H1 (cell line): ENCODE measurements around the gene INPP4B. TPM values are rescaled to one million over a fixed set of nuclear protein-coding genes. Genes with fewer than 3 reads are reported as not detected.

Source experiments
- CTCF ChIA-PET: fragments of 300-600 bp; sonication (Branson Sonifier 250); formaldehyde crosslinking; loops from one replicate; lab custom pipeline; 2021; ENCODE audit not compliant: partially characterized antibody; lab: Charles Lee
- POLR2A ChIA-PET: fragments of 300-600 bp; sonication (Branson Sonifier 250); formaldehyde crosslinking; loops from one replicate; lab custom pipeline; 2021; ENCODE audit warnings: inconsistent platforms; ENCODE audit not compliant: partially characterized antibody; lab: Charles Lee
- DNase-seq, 2 experiments: peaks; one replicate each; pipeline versions ENCODE4 v3.0.0 to v3.0.0-alpha.2; 2010 to 2022; ENCODE audit warnings: low spot score in 2 of 2, low read depth in 1 of 2, mixed read lengths in 1 of 2
- FAIRE-seq: peaks from 2 replicates; lab custom pipeline; 2011; peaks lifted over from hg19 to GRCh38; lab: Jason Lieb, UNC
- H2AFZ ChIP-seq: 2 replicates; pipeline ENCODE4 v1.8.1; 2012; ENCODE audit warnings: low read length, inconsistent platforms
- H2AK5ac ChIP-seq: 2 replicates; pipeline ENCODE4 v1.6.1; 2013; ENCODE audit warnings: low read depth, low read length
- H2BK120ac ChIP-seq: replicated peaks from 2 replicates; pipeline ENCODE3; 2013; ENCODE audit warnings: low read depth, low read length, inconsistent platforms
- H2BK12ac ChIP-seq: 2 replicates; pipeline ENCODE4 v1.6.1; 2013; ENCODE audit warnings: low read depth, low read length
- H2BK15ac ChIP-seq: 2 replicates; pipeline ENCODE4 v1.6.1; 2013; ENCODE audit warnings: low read length
- H2BK20ac ChIP-seq: 2 replicates; pipeline ENCODE4 v1.6.1; 2013; ENCODE audit warnings: low read length
- H2BK5ac ChIP-seq: 2 replicates; pipeline ENCODE4 v1.6.1; 2013; ENCODE audit warnings: low read depth, low read length
- H3K14ac ChIP-seq: 2 replicates; pipeline ENCODE4 v1.6.1; 2013; ENCODE audit warnings: inconsistent platforms; ENCODE audit not compliant: insufficient read length
- H3K18ac ChIP-seq: 2 replicates; pipeline ENCODE4 v1.6.1; 2013; ENCODE audit warnings: low read length; ENCODE audit errors: extremely low read depth
- H3K23ac ChIP-seq: 2 replicates; pipeline ENCODE4 v1.6.1; 2013; ENCODE audit warnings: inconsistent platforms; ENCODE audit not compliant: insufficient read length
- H3K23me2 ChIP-seq: 2 replicates; pipeline ENCODE4 v1.6.1; 2013; ENCODE audit warnings: low read depth, low read length
- H3K27ac ChIP-seq: 2 replicates; pipeline ENCODE4 v1.6.1; 2011; ENCODE audit warnings: low read depth, low read length, inconsistent platforms
- H3K27me3 ChIP-seq, 4 experiments: replicated peaks in 1 of 4; 1 replicate in 1 of 4; 2 replicates in 3 of 4; pipeline versions ENCODE4 v1.6.1 to v1.8.1; 2011 to 2013; ENCODE audit warnings: low read length in 3 of 4, mild to moderate bottlenecking in 3 of 4, inconsistent platforms in 2 of 4, mixed read lengths in 2 of 4, moderate library complexity in 1 of 4; ENCODE audit not compliant: control insufficient read depth in 3 of 4, insufficient read depth in 3 of 4; ENCODE audit errors: extremely low read depth in 1 of 4
- H3K36me3 ChIP-seq, 4 experiments: 2 replicates each; pipeline versions ENCODE4 v1.6.1 to v1.8.1; 2011 to 2013; ENCODE audit warnings: mild to moderate bottlenecking in 4 of 4, low read length in 3 of 4, moderate library complexity in 2 of 4, control low read depth in 1 of 4, inconsistent platforms in 1 of 4; ENCODE audit not compliant: insufficient read depth in 4 of 4, control insufficient read depth in 2 of 4
- H3K4ac ChIP-seq: replicated peaks from 2 replicates; pipeline ENCODE3; 2013; ENCODE audit warnings: low read length, low read depth, mixed read lengths, inconsistent platforms; ENCODE audit not compliant: insufficient read length
- H3K4me1 ChIP-seq, 4 experiments: replicated peaks in 1 of 4; 1 replicate in 1 of 4; 2 replicates in 3 of 4; pipeline versions ENCODE4 v1.6.1 to v1.8.1; 2011 to 2013; ENCODE audit warnings: low read length in 3 of 4, inconsistent platforms in 2 of 4, mixed read lengths in 1 of 4; ENCODE audit not compliant: insufficient read depth in 4 of 4, control insufficient read depth in 3 of 4
- H3K4me2 ChIP-seq, 2 experiments: 2 replicates each; pipeline versions ENCODE4 v1.6.1 to v1.8.1; 2011 to 2013; ENCODE audit warnings: low read depth in 2 of 2, low read length in 2 of 2, control low read depth in 1 of 2, inconsistent platforms in 1 of 2, mild to moderate bottlenecking in 1 of 2; ENCODE audit not compliant: insufficient read depth in 1 of 2
- H3K4me3 ChIP-seq, 4 experiments: fragments of 200-600, 300-600 bp in 1 of 4; sonication (generic), shearing (Covaris generic), sonication (Bioruptor Twin) in 1 of 4; 2 replicates each; pipeline versions ENCODE4 v1.5.1 to v1.8.1; 2011 to 2016; ENCODE audit warnings: low read length in 4 of 4, low read depth in 3 of 4, control low read depth in 2 of 4, inconsistent platforms in 2 of 4, mild to moderate bottlenecking in 2 of 4, mixed read lengths in 1 of 4, moderate library complexity in 1 of 4; ENCODE audit not compliant: insufficient read depth in 2 of 4; ENCODE audit errors: extremely low read depth in 1 of 4
- H3K56ac ChIP-seq: replicated peaks from 2 replicates; pipeline ENCODE3; 2013; ENCODE audit warnings: low read depth, mild to moderate bottlenecking, mixed read lengths, low read length, inconsistent platforms; ENCODE audit not compliant: insufficient read length
- H3K79me1 ChIP-seq: 2 replicates; pipeline ENCODE4 v1.6.1; 2013; ENCODE audit warnings: low read depth, low read length, control low read depth
- H3K79me2 ChIP-seq, 2 experiments: 2 replicates each; pipeline versions ENCODE4 v1.6.1 to v1.8.1; 2012 to 2013; ENCODE audit warnings: low read length in 2 of 2, mild to moderate bottlenecking in 2 of 2, inconsistent platforms in 1 of 2; ENCODE audit not compliant: insufficient read depth in 2 of 2, control insufficient read depth in 1 of 2
- H3K9ac ChIP-seq, 4 experiments: replicated peaks in 1 of 4; 1 replicate in 1 of 4; 2 replicates in 3 of 4; pipeline versions ENCODE4 v1.6.1 to v1.8.1; 2011 to 2013; ENCODE audit warnings: low read depth in 3 of 4, low read length in 3 of 4, control low read depth in 2 of 4, mild to moderate bottlenecking in 2 of 4, moderate library complexity in 2 of 4, inconsistent platforms in 1 of 4; ENCODE audit errors: extremely low read depth in 1 of 4
- H3K9me3 ChIP-seq, 2 experiments: 2 replicates each; pipeline versions ENCODE4 v1.6.1 to v1.8.1; 2012 to 2013; ENCODE audit warnings: mild to moderate bottlenecking in 2 of 2, moderate library complexity in 2 of 2, control low read depth in 1 of 2, inconsistent platforms in 1 of 2, low read depth in 1 of 2, low read length in 1 of 2, mixed read lengths in 1 of 2; ENCODE audit not compliant: insufficient read depth in 2 of 2
- H4K20me1 ChIP-seq, 2 experiments: replicated peaks in 1 of 2; 2 replicates each; pipeline versions ENCODE3 to v1.8.1; 2011 to 2013; ENCODE audit warnings: inconsistent platforms in 2 of 2, low read length in 2 of 2, mild to moderate bottlenecking in 1 of 2; ENCODE audit not compliant: insufficient read depth in 2 of 2, control insufficient read depth in 1 of 2
- H4K5ac ChIP-seq: 2 replicates; pipeline ENCODE4 v1.6.1; 2013; ENCODE audit warnings: low read length, low read depth, mixed read lengths, inconsistent platforms; ENCODE audit not compliant: insufficient read length
- H4K8ac ChIP-seq: 2 replicates; pipeline ENCODE4 v1.8.0; 2013; ENCODE audit warnings: mild to moderate bottlenecking, moderate library complexity, low read length, inconsistent platforms; ENCODE audit not compliant: insufficient read depth; ENCODE audit errors: extremely low read depth
- H4K91ac ChIP-seq: replicated peaks from 2 replicates; pipeline ENCODE3; 2013; ENCODE audit warnings: low read length, mixed read lengths, inconsistent platforms; ENCODE audit not compliant: insufficient read length
- NANOG ChIP-seq: IDR thresholded peaks from 2 replicates; pipeline ENCODE4 v1.6.1; 2011; ENCODE audit warnings: low read length, low read depth, mild to moderate bottlenecking, inconsistent platforms; ENCODE audit not compliant: insufficient read depth, poor library complexity, severe bottlenecking
- WGBS, 2 experiments: shearing (Covaris generic) in 1 of 2; methylation state at CpG; one replicate each; pipeline versions ENCODE4 v1.1.6 to v1.1.7; 2013 to 2015; ENCODE audit warnings: low lambda C conversion rate in 2 of 2, mixed read lengths in 2 of 2, inconsistent platforms in 1 of 2, low coverage in 1 of 2, missing lambda C conversion rate in 1 of 2; ENCODE audit not compliant: insufficient replicate concordance in 2 of 2, insufficient coverage in 1 of 2, insufficient read length in 1 of 2; ENCODE audit errors: extremely low coverage in 1 of 2, missing lambda C conversion rate in 1 of 2; 5-methylcytosine and 5-hydroxymethylcytosine counted together
- polyA plus RNA-seq, 7 experiments: library from polyadenylated mRNA; depleted of rRNA in 3 of 7; stranded (reverse) in 5 of 7; unstranded in 2 of 7; fragments of >200 nt in 5 of 7; fragments of 200-250 nt in 2 of 7; gene quantifications; 1 replicate in 5 of 7; 2 replicates in 1 of 7; 4 replicates in 1 of 7; pipeline versions ENCODE4 v1.2.1 to v1.2.3, GENCODE V29; 2011 to 2013; ENCODE audit warnings: missing spikeins in 2 of 7, mixed read lengths in 2 of 7
- total RNA-seq: library from RNA; stranded (reverse); fragmentation: NEBNext Ultra II Directional; extraction: Animal tissue kit (Norgen Biotek cat#: 25700); gene quantifications from 2 replicates; pipeline ENCODE4 v1.2.1, GENCODE V29; 2021

The INPP4B gene
- total and polyA plus RNA-seq, 2 of the 8 experiments (the other 6 are each of a cell fraction or from before 2014, with no cell fraction given) = 0.11 to 0.54 TPM

DNA sequence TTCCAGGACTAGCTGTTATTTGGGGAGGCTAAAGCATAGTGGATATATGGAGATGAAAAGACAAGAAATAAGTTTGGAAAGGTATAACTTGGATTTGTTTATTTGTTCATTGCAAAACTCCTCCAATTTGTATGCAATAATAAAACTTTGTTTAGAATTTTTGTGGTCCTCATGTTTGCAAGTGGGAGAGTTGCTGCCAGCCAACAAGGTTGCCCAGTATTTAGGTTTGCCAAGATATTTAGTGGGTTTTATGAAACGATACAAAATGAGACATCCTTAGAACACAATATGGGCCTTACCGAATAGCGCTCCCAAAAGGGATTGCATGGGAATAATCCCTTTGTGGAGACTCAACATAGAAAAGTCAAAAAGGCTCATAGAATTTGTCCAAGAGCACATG lies 162.1 kb downstream of the INPP4B start:
- no peaks in the 10 kb centered on the region for H3K79me1 ChIP-seq
- H3K23ac ChIP-seq = no peak overlapping the region
- no peak overlapping the region for H2BK20ac ChIP-seq
- H2AK5ac ChIP-seq = no peak overlapping the region
- no peak overlapping the region for H3K18ac ChIP-seq
- H3K9me3 ChIP-seq = no peaks in the 10 kb centered on the region
- no peak overlapping the region for H3K4me2 ChIP-seq
- no peak overlapping the region for H3K4me3 ChIP-seq
- H3K4me1 ChIP-seq = no peaks in the 10 kb centered on the region
- no peak overlapping the region for H4K8ac ChIP-seq
- H3K4ac ChIP-seq = no peak overlapping the region
- H3K27ac ChIP-seq = no peak overlapping the region
- no peak overlapping the region for H4K91ac ChIP-seq
- H3K56ac ChIP-seq = no peak overlapping the region
- TF ChIP-seq NANOG = no peak
- FAIRE-seq (no peak), DNase-seq (no peak)
- ChIA-PET POLR2A (no interaction called here), CTCF (interaction anchor here (0.8 to 1.0 kb wide), 2 partner anchors 23 to 24 kb away, joined by 3 read pairs; no protein-coding TSS in a partner anchor)
- H4K20me1 ChIP-seq = no peaks in the 10 kb centered on the region
- H4K5ac ChIP-seq = no peak overlapping the region
- no peak overlapping the region for H2AFZ ChIP-seq
- no peaks in the 10 kb centered on the region for H3K27me3 ChIP-seq
- H3K79me2 ChIP-seq = no peaks in the 10 kb centered on the region
- no peaks in the 10 kb centered on the region for H3K23me2 ChIP-seq
- H2BK120ac ChIP-seq = no peak overlapping the region
- no peaks in the 10 kb centered on the region for H3K36me3 ChIP-seq
- H2BK12ac ChIP-seq = no peak overlapping the region
- WGBS, 2 experiments = 89% methylated on average over 3 of the region's 3 CpGs; no CpG with 5 or more reads in 1 of the 2 experiments
- no peak overlapping the region for H3K9ac ChIP-seq
- H3K14ac ChIP-seq = no peak overlapping the region
- H2BK5ac ChIP-seq = no peak overlapping the region
- no peak overlapping the region for H2BK15ac ChIP-seq
